ENCODE data around the gene IFIT5. TPM values are rescaled to one million over a fixed set of nuclear protein-coding genes. Genes with fewer than 3 reads are reported as not detected.
"Not testable (repeated sequence)": the region's sequence is repeated elsewhere in the genome, so short reads cannot be mapped to it uniquely, and the experiment has no call there.

The IFIT5 gene
- total and polyA plus RNA-seq, 9 donors = 7.7 to 13.7 (median 11.1) TPM

DNA sequence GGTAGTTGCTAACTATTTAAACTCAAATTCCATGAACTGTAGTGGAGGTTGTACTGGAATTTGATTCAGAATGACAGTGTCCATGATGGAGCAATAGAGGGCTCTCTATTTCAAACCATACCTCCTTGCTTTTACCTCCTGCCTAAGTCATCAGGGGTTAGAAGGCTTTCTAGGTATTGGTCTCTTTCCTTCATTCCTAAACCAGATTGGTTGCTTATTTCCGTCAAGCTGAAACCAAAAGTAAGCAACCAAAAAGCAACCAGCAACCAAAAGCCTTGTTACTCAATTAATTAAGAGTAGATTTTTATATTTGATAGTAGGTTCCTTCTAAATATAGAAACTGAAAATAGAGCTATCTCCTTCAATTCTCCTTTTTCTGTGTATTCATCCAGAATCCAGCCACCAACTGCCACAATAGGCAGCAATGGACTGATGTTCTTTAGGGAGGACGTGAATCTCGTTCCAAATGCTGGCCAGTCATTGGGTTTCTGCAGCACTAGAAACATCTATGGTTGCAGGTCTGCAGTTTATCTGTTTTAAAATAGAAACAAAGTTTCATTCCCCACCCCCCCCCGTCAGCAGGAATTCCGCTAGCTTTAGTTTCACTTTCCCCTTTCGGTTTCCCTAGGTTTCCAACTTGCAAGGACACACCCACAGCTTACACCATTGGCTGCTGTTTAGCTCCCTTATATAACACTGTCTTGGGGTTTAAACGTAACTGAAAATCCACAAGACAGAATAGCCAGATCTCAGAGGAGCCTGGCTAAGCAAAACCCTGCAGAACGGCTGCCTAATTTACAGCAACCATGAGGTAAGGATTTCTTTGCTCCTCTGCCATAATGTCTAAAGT, 22.2 kb upstream of the IFIT5 start, which contains the start of gene IFIT1:
IFIT1 (plus strand) TSS at position 717 of the 850 bp plus-strand sequence; CDS start at position 807, 90 bp downstream.
- Histone ChIP-seq H3K9me3 (replicated peaks; ENCODE audit: control insufficient read depth, low read depth, low read length) (peaks cover 5% of the 10 kb centered on the region), H3K4me3 (ENCODE audit: low read length) (peak within 1 kb of the TSS; percentile 70), H3K4me1 (ENCODE audit: control insufficient read depth, insufficient read depth, low read length) (peaks cover 24% of the 10 kb centered on the region), H3K27me3 (ENCODE audit: control insufficient read depth, insufficient read depth, low read length) (no peaks in the 10 kb centered on the region), H3K36me3 (ENCODE audit: control insufficient read depth, insufficient read depth, low read length) (peaks cover 11% of the 10 kb centered on the region), H3K27ac (ENCODE audit: low read length) (peak within 1 kb of the TSS; percentile 97)
- WGBS (ENCODE audit: insufficient coverage) = 0% methylated on average over 1 of the region's 8 CpGs
- DNase-seq = peak; percentile 98

GRCh38 chr10:89392974-89393373, 21.4 kb upstream of the IFIT5 start:
- WGBS (ENCODE audit: insufficient coverage) = 18% methylated on average over 2 of the region's 2 CpGs
- peak overlapping the region; percentile 97 for H3K27ac ChIP-seq (ENCODE audit: low read length)

GRCh38 chr10:89393898-89394297, 20.5 kb upstream of the IFIT5 start:
- Histone ChIP-seq H3K27me3 (ENCODE audit: control insufficient read depth, insufficient read depth, low read length) (no peaks in the 10 kb centered on the region), H3K4me3 (ENCODE audit: low read length) (peak overlapping the region; percentile 70), H3K4me1 (ENCODE audit: control insufficient read depth, insufficient read depth, low read length) (peaks cover 24% of the 10 kb centered on the region), H3K9me3 (replicated peaks; ENCODE audit: control insufficient read depth, low read depth, low read length) (peaks cover 5% of the 10 kb centered on the region), H3K27ac (ENCODE audit: low read length) (peak overlapping the region; percentile 40), H3K36me3 (ENCODE audit: control insufficient read depth, insufficient read depth, low read length) (peaks cover 11% of the 10 kb centered on the region)
- no CpG with 5 or more reads among the region's 3 CpGs for WGBS (ENCODE audit: insufficient coverage)
- no peak for DNase-seq

More at GRCh38 chr10:89392974-89393373, 21.4 kb upstream of the IFIT5 start:
- no peaks in the 10 kb centered on the region for H3K27me3 ChIP-seq (ENCODE audit: control insufficient read depth, insufficient read depth, low read length)
- peak; percentile 71 for DNase-seq
- H3K36me3 ChIP-seq (ENCODE audit: control insufficient read depth, insufficient read depth, low read length) = peaks cover 11% of the 10 kb centered on the region
- H3K4me1 ChIP-seq (ENCODE audit: control insufficient read depth, insufficient read depth, low read length) = peaks cover 24% of the 10 kb centered on the region
- peak overlapping the region; percentile 70 for H3K4me3 ChIP-seq (ENCODE audit: low read length)
- H3K9me3 ChIP-seq (replicated peaks; ENCODE audit: control insufficient read depth, low read depth, low read length) = peaks cover 5% of the 10 kb centered on the region

- Histone ChIP-seq H3K4me3 (ENCODE audit: low read length) (no peak overlapping the region), H3K36me3 (ENCODE audit: control insufficient read depth, insufficient read depth, low read length) (peaks cover 14% of the 10 kb centered on the region), H3K4me1 (ENCODE audit: control insufficient read depth, insufficient read depth, low read length) (peaks cover 24% of the 10 kb centered on the region), H3K27me3 (ENCODE audit: control insufficient read depth, insufficient read depth, low read length) (no peaks in the 10 kb centered on the region), H3K9me3 (replicated peaks; ENCODE audit: control insufficient read depth, low read depth, low read length) (peaks cover 5% of the 10 kb centered on the region), H3K27ac (ENCODE audit: low read length) (no peak overlapping the region)
- no peak for DNase-seq
- 100% methylated on average over 1 of the region's 2 CpGs for WGBS (ENCODE audit: insufficient coverage)
Measured at GRCh38 chr10:89395141-89395540, 19.2 kb upstream of the IFIT5 start.

GRCh38 chr10:89398003-89398749, 16.2 kb upstream of the IFIT5 start:
- peaks cover 5% of the 10 kb centered on the region for H3K9me3 ChIP-seq (replicated peaks; ENCODE audit: control insufficient read depth, low read depth, low read length)
- H3K27ac ChIP-seq (ENCODE audit: low read length) = no peak overlapping the region
- H3K27me3 ChIP-seq (ENCODE audit: control insufficient read depth, insufficient read depth, low read length) = no peaks in the 10 kb centered on the region
- WGBS (ENCODE audit: insufficient coverage) = 6% methylated on average over 2 of the region's 5 CpGs
- H3K4me3 ChIP-seq (ENCODE audit: low read length) = no peak overlapping the region
- H3K36me3 ChIP-seq (ENCODE audit: control insufficient read depth, insufficient read depth, low read length) = peaks cover 24% of the 10 kb centered on the region
- peaks cover 6% of the 10 kb centered on the region for H3K4me1 ChIP-seq (ENCODE audit: control insufficient read depth, insufficient read depth, low read length)
- DNase-seq = peak; percentile 68

DNA sequence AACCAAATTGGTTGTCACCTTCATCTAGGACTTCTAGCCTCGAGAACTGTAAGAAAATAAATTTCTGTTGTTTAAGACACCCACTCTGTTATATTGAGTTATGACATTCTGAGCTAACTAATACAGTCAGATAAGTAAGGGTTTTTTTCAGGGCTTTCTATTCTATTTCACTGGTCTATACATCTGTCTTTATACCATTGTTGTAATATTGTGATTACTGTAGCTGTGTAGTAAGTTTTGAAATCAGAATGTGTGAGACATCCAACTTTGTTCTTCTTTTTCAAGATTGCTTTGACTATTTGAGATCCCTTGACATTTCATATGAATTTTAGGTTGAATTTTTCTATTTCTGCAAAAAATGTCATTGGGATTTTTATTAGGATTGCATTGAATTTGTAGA, 14.4 kb upstream of the IFIT5 start:
- Histone ChIP-seq H3K4me3 (ENCODE audit: low read length) (no peak overlapping the region), H3K4me1 (ENCODE audit: control insufficient read depth, insufficient read depth, low read length) (peaks cover 5% of the 10 kb centered on the region), H3K36me3 (ENCODE audit: control insufficient read depth, insufficient read depth, low read length) (peaks cover 35% of the 10 kb centered on the region), H3K27ac (ENCODE audit: low read length) (no peak overlapping the region), H3K27me3 (ENCODE audit: control insufficient read depth, insufficient read depth, low read length) (no peaks in the 10 kb centered on the region), H3K9me3 (replicated peaks; ENCODE audit: control insufficient read depth, low read depth, low read length) (peaks cover 5% of the 10 kb centered on the region)
- DNase-seq = no peak
- no CpG with 5 or more reads among the region's 1 CpG for WGBS (ENCODE audit: insufficient coverage)

DNA sequence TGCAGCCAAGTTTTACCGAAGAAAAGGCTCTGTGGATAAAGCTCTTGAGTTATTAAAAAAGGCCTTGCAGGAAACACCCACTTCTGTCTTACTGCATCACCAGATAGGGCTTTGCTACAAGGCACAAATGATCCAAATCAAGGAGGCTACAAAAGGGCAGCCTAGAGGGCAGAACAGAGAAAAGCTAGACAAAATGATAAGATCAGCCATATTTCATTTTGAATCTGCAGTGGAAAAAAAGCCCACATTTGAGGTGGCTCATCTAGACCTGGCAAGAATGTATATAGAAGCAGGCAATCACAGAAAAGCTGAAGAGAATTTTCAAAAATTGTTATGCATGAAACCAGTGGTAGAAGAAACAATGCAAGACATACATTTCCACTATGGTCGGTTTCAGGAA, 11.3 kb upstream of the IFIT5 start:
- H3K4me3 ChIP-seq (ENCODE audit: low read length) = no peak overlapping the region
- no CpG with 5 or more reads among the region's 2 CpGs for WGBS (ENCODE audit: insufficient coverage)
- H3K4me1 ChIP-seq (ENCODE audit: control insufficient read depth, insufficient read depth, low read length) = no peaks in the 10 kb centered on the region
- no peaks in the 10 kb centered on the region for H3K9me3 ChIP-seq (replicated peaks; ENCODE audit: control insufficient read depth, low read depth, low read length)
- no peak overlapping the region for H3K27ac ChIP-seq (ENCODE audit: low read length)
- no peak for DNase-seq
- no peaks in the 10 kb centered on the region for H3K27me3 ChIP-seq (ENCODE audit: control insufficient read depth, insufficient read depth, low read length)
- peaks cover 28% of the 10 kb centered on the region for H3K36me3 ChIP-seq (ENCODE audit: control insufficient read depth, insufficient read depth, low read length)

- Histone ChIP-seq H3K9me3 (replicated peaks; ENCODE audit: control insufficient read depth, low read depth, low read length) (no peaks in the 10 kb centered on the region), H3K27me3 (ENCODE audit: control insufficient read depth, insufficient read depth, low read length) (no peaks in the 10 kb centered on the region), H3K4me1 (ENCODE audit: control insufficient read depth, insufficient read depth, low read length) (no peaks in the 10 kb centered on the region), H3K27ac (ENCODE audit: low read length) (no peak overlapping the region), H3K36me3 (ENCODE audit: control insufficient read depth, insufficient read depth, low read length) (peaks cover 28% of the 10 kb centered on the region), H3K4me3 (ENCODE audit: low read length) (no peak overlapping the region)
- peak; percentile 69 for DNase-seq
- WGBS (ENCODE audit: insufficient coverage) = 79% methylated on average over 8 of the region's 11 CpGs
Measured at GRCh38 chr10:89404104-89405047, 10.0 kb upstream of the IFIT5 start.

DNA sequence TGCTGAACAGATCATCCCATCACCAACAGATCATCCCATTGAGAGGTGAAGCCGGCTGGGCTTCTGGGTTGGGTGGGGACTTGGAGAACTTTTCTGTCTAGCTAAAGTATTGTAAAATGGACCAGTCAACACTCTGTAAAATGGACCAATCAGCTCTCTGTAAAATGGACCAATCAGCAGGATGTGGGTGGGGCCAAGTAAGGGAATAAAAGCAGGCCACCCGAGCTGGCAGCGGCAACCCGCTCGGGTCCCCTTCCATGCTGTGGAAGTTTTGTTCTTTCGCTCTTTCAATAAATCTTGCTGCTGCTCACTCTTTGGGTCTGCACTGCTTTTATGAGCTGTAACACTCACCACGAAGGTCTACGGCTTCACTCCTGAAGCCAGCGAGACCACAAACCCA, 8.2 kb upstream of the IFIT5 start:
- H3K9me3 ChIP-seq (replicated peaks; ENCODE audit: control insufficient read depth, low read depth, low read length); DNase-seq; H3K4me1 ChIP-seq (ENCODE audit: control insufficient read depth, insufficient read depth, low read length); H3K27ac ChIP-seq (ENCODE audit: low read length); H3K27me3 ChIP-seq (ENCODE audit: control insufficient read depth, insufficient read depth, low read length); H3K4me3 ChIP-seq (ENCODE audit: low read length): not testable (repeated sequence)
- 95% methylated on average over 8 of the region's 9 CpGs for WGBS (ENCODE audit: insufficient coverage)
- H3K36me3 ChIP-seq (ENCODE audit: control insufficient read depth, insufficient read depth, low read length) = peaks cover 26% of the 10 kb centered on the region
